ENCODE results near the gene GIGYF1.

Gene GIGYF1

GRCh38 chr7:100683659-100684533 is 10.2 kb downstream of the GIGYF1 start:
- no peak for DNase-seq

- no peak for DNase-seq
These were observed 10.9 kb downstream of the GIGYF1 start for GRCh38 chr7:100682991-100683658.

GRCh38 chr7:100682228-100682741 is 11.8 kb downstream of the GIGYF1 start:
- DNase-seq = peak; percentile 43

GRCh38 chr7:100681491-100682227 is 12.4 kb downstream of the GIGYF1 start:
- DNase-seq = no peak

- peak; percentile 27 for DNase-seq
These were observed 13.3 kb downstream of the GIGYF1 start for GRCh38 chr7:100680576-100681271.

GRCh38 chr7:100679927-100680575 is 14.0 kb downstream of the GIGYF1 start:
- DNase-seq = no peak

- DNase-seq = no peak
These were observed 14.7 kb downstream of the GIGYF1 start for GRCh38 chr7:100679129-100679926.

- DNase-seq = no peak
These were observed 15.6 kb downstream of the GIGYF1 start for GRCh38 chr7:100678291-100678984.

GRCh38 chr7:100677308-100678267 is 16.5 kb downstream of the GIGYF1 start:
- DNase-seq = no peak

- no peak for DNase-seq
These were observed 17.3 kb downstream of the GIGYF1 start for GRCh38 chr7:100676501-100677306.

- peak; percentile 90 for DNase-seq
These were observed 18.3 kb downstream of the GIGYF1 start for GRCh38 chr7:100675581-100676350.

- no peak for DNase-seq
These were observed 19.0 kb downstream of the GIGYF1 start for GRCh38 chr7:100675105-100675451.

GRCh38 chr7:100674411-100675104 is 19.5 kb downstream of the GIGYF1 start:
- peak; percentile 42 for DNase-seq

GRCh38 chr7:100673942-100674410 is 20.1 kb downstream of the GIGYF1 start:
- peak; percentile 59 for DNase-seq

GRCh38 chr7:100673302-100673941 is 20.6 kb downstream of the GIGYF1 start, which contains the start of gene GNB2:
Gene GNB2 (plus strand): TSS chr7:100673740. CDS start chr7:100676266, 2,526 bp downstream.
- DNase-seq = peak; percentile 99
